ENCODE data around the gene MNT.

- TF ChIP-seq CTCF (IDR thresholded peaks at IDR 0.05) (no peak), POLR2A (IDR thresholded peaks at IDR 0.05) (no peak)
Measured at GRCh38 chr17:2395258-2396181, 5.3 kb downstream of the MNT start.

Measured in Peyer's patch (tissue), 4 donors.